ENCODE measurements around the gene HMX3.

The HMX3 gene

DNA sequence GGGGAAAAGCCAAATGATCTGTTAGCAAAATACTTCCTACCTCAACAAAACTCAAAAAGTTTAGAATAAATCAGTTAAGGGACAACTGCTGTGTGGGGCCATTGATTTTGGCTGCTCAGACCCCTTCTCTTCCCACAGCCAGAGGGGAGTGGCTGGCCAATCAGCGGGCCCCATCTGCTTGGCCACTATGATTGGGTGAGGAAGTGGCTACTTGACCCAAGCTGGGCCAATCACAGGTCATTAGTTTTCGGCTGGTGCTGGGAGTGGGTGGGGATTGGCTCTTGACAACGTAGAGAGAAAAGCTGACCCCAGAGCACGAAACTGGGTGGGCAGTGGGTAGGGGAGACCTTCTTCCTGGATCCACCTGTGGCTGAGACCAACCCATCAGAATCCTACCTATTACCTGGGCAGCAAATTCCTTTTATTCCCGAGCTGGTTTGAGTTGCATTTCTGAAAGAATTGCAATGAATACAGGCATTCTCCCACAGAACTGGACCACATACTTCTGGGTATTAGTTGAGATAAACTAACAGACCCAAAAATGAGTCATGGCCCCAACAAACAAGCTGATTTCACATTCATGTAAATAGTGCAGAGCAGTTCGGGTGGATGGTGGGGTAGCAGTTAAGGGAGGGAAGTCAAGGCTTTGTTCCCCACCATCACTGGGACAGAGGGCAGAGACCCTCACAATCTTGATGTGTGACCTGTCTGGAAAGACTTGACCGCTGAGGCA, 35.6 kb upstream of the HMX3 start:
- no peak for DNase-seq (ENCODE audit: low read depth, low spot score)
- no peaks in the 10 kb centered on the region for H3K36me3 ChIP-seq (ENCODE audit: insufficient read depth, low read length)
- no peak overlapping the region for H3K27ac ChIP-seq
- H3K4me3 ChIP-seq = no peak overlapping the region
- H3K9me3 ChIP-seq (ENCODE audit: low read depth, low read length) = no peaks in the 10 kb centered on the region
- TF ChIP-seq EZH2 (IDR thresholded peaks at IDR 0.05) = no peak
- no peak overlapping the region for H3K9ac ChIP-seq (ENCODE audit: insufficient read length)

DNA sequence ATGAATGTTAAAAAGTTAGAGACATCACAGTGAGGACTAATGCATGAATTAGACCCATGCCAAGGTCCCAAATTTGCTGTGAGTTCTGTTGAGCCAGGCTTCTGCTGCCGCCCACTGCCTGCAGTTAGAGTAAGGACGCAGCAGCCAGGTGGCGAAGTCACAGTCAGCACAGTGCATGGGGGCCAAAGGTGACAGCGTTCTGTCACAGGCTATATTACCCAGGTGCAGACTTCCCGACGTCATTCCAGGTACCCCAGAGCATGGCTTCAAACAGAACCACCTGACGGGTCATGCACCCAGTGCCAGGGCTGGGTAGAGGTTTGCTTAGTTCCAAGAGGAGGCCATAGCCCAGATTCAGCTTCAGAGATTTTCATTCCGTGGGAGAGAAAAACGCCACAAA, 33.9 kb upstream of the HMX3 start:
- no peak for TF ChIP-seq EZH2 (IDR thresholded peaks at IDR 0.05)
- TF ChIP-seq FOXP2 (optimal IDR thresholded peaks at IDR 0.05; ENCODE audit: control extremely low read depth, extremely low read length, insufficient read depth) = no peak
- no peak for TF ChIP-seq POLR2AphosphoS5 (IDR thresholded peaks at IDR 0.05; ENCODE audit: borderline replicate concordance, low read depth, low read length)
- Histone ChIP-seq H3K4me3 (no peak overlapping the region), H3K27ac (no peak overlapping the region), H3K9ac (ENCODE audit: insufficient read length) (no peak overlapping the region), H3K9me3 (ENCODE audit: low read depth, low read length) (no peaks in the 10 kb centered on the region), H3K36me3 (ENCODE audit: insufficient read depth, low read length) (no peaks in the 10 kb centered on the region)
- DNase-seq (ENCODE audit: low read depth, low spot score) = no peak

DNA sequence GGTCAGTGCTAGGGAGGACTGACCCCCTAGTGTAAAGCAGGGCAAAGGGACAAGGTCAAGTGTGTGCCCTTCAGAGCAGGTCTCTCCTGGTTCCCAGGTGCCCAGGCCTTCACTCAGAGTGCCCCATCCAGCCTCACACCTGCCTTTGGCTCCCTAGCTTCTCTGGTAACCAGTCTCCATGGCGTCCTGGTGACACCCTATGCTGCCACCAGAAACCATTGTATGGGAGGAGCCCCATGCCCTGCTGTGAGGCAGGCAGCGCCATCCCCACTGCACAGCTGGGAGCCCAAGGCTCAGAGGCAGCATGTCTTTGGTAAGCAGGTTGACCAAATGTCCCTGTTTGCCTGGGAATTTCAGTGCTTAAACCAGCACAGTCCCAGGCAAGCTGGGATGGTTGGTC, 33.1 kb upstream of the HMX3 start:
- Histone ChIP-seq H3K36me3 (ENCODE audit: insufficient read depth, low read length) (no peaks in the 10 kb centered on the region), H3K4me3 (no peak overlapping the region), H3K9ac (ENCODE audit: insufficient read length) (no peak overlapping the region), H3K9me3 (ENCODE audit: low read depth, low read length) (no peaks in the 10 kb centered on the region), H3K27ac (no peak overlapping the region)
- TF ChIP-seq FOXP2 (optimal IDR thresholded peaks at IDR 0.05; ENCODE audit: control extremely low read depth, extremely low read length, insufficient read depth) = no peak
- no peak for TF ChIP-seq EZH2 (IDR thresholded peaks at IDR 0.05)
- no peak for TF ChIP-seq POLR2AphosphoS5 (IDR thresholded peaks at IDR 0.05; ENCODE audit: borderline replicate concordance, low read depth, low read length)
- DNase-seq (ENCODE audit: low read depth, low spot score) = no peak

DNA sequence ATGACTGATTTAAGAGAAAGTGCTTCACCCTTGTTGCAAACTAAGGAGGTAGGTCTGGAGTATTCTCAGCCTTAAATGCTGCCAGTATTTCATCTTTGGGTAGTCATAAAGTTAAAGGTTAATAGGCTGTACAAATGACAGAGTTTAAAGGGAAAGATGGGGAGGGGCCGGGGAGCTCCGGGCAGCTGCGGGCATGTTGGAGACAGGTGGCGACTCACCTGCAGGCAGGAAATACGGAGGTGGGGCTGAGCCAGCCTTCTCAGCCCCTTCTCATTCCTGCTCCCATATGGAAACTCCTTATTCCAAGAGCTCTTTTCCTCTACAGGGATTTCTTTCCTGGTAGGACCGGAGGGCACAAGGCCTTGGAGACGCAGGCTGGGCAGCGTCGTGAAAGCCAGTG, 31.8 kb upstream of the HMX3 start:
- Histone ChIP-seq H3K27ac (no peak overlapping the region), H3K36me3 (ENCODE audit: insufficient read depth, low read length) (no peaks in the 10 kb centered on the region), H3K9me3 (ENCODE audit: low read depth, low read length) (no peaks in the 10 kb centered on the region), H3K9ac (ENCODE audit: insufficient read length) (no peak overlapping the region), H3K4me3 (no peak overlapping the region)
- DNase-seq (ENCODE audit: low read depth, low spot score) = no peak
- TF ChIP-seq FOXP2 (optimal IDR thresholded peaks at IDR 0.05; ENCODE audit: control extremely low read depth, extremely low read length, insufficient read depth) (no peak), POLR2AphosphoS5 (IDR thresholded peaks at IDR 0.05; ENCODE audit: borderline replicate concordance, low read depth, low read length) (no peak), EZH2 (IDR thresholded peaks at IDR 0.05) (no peak)

DNA sequence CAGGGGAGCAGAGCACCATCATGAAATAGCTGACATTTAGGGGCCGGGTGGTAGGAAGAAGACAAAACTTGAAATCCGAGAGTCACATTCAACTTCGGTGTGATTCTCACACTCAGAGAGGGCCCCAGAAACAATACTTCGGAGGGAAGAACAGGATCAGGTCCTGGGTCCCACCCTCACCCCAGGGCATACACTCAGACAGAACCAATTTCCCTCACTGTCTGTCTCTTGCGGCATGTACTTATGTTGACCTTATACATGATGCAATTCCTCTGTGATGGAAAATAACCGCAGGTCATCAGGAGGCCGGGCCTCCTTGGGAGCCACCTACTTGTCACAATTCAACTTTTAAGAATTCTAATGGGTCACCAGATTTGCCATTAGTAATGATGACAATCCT, 26.3 kb upstream of the HMX3 start:
- H3K4me3 ChIP-seq = no peak overlapping the region
- no peaks in the 10 kb centered on the region for H3K9me3 ChIP-seq (ENCODE audit: low read depth, low read length)
- TF ChIP-seq POLR2AphosphoS5 (IDR thresholded peaks at IDR 0.05; ENCODE audit: borderline replicate concordance, low read depth, low read length) (no peak), EZH2 (IDR thresholded peaks at IDR 0.05) (no peak), FOXP2 (optimal IDR thresholded peaks at IDR 0.05; ENCODE audit: control extremely low read depth, extremely low read length, insufficient read depth) (no peak)
- H3K36me3 ChIP-seq (ENCODE audit: insufficient read depth, low read length) = no peaks in the 10 kb centered on the region
- H3K9ac ChIP-seq (ENCODE audit: insufficient read length) = no peak overlapping the region
- no peak for DNase-seq (ENCODE audit: low read depth, low spot score)
- H3K27ac ChIP-seq = no peak overlapping the region

DNA sequence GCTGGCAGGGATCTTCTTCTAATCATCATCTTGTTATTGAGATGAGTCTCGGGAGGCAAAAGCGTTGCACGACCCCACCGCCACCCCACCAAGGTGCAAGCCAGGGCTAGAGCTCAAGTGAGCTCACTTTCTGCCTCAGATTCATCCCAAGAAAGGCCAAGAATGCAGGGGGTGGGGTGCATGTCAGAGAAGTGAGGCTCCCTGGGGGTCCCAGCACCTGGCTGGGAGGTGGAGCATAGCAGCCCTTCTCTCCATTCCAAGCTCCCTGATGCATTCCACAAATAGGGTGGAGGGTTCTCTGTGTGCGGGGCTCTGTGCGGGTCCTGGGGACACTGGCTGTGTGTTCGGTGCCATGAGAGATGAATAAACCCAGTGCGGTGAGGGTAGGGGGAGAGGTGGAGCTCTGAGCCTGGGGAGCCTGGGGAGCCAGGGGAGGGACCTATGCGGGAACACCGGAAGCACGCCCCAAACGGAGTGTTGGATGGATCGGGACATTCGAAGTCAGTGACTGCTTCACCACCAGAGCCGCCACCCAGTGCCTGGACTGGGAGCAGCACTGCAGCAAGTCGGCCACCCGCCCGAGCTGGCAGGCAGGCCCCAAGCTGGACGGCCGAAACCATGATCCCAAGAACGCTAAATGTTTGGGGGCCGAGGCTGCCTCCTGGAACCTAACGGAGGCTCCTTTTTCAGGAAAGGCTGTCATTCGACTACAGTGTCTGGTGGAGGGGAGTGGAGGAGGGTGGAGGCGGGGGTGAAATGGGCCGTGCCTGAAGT, 17.9 kb upstream of the HMX3 start:
- Histone ChIP-seq H3K27ac (no peak overlapping the region), H3K9me3 (ENCODE audit: low read depth, low read length) (no peaks in the 10 kb centered on the region), H3K4me3 (no peak overlapping the region), H3K36me3 (ENCODE audit: insufficient read depth, low read length) (no peaks in the 10 kb centered on the region), H3K9ac (ENCODE audit: insufficient read length) (no peak overlapping the region)
- TF ChIP-seq FOXP2 (optimal IDR thresholded peaks at IDR 0.05; ENCODE audit: control extremely low read depth, extremely low read length, insufficient read depth) = no peak
- TF ChIP-seq EZH2 (IDR thresholded peaks at IDR 0.05) = no peak
- no peak for TF ChIP-seq POLR2AphosphoS5 (IDR thresholded peaks at IDR 0.05; ENCODE audit: borderline replicate concordance, low read depth, low read length)
- no peak for DNase-seq (ENCODE audit: low read depth, low spot score)

DNA sequence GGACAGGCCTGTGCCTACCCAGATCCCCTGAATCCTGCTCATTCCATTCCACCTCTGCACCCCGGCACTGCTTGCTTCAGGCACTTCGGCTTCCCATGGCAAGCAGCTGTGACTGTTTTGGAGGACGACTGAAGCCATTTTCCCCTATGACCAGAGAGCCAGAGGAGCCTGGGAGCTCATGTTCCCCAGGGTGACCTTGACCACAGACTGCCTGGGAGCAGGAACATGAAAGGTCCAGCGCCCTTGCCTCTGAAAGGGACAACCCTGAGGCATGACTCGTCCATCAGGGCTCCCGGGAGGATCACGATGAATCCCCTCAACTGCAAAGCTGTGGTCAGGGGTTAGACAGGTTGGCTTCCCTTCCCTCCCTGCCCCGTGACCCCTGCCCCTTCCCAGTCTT, 16.7 kb upstream of the HMX3 start:
- TF ChIP-seq EZH2 (IDR thresholded peaks at IDR 0.05) (no peak), POLR2AphosphoS5 (IDR thresholded peaks at IDR 0.05; ENCODE audit: borderline replicate concordance, low read depth, low read length) (no peak), FOXP2 (optimal IDR thresholded peaks at IDR 0.05; ENCODE audit: control extremely low read depth, extremely low read length, insufficient read depth) (no peak)
- Histone ChIP-seq H3K27ac (no peak overlapping the region), H3K9ac (ENCODE audit: insufficient read length) (no peak overlapping the region), H3K9me3 (ENCODE audit: low read depth, low read length) (no peaks in the 10 kb centered on the region), H3K36me3 (ENCODE audit: insufficient read depth, low read length) (no peaks in the 10 kb centered on the region), H3K4me3 (no peak overlapping the region)
- no peak for DNase-seq (ENCODE audit: low read depth, low spot score)

DNA sequence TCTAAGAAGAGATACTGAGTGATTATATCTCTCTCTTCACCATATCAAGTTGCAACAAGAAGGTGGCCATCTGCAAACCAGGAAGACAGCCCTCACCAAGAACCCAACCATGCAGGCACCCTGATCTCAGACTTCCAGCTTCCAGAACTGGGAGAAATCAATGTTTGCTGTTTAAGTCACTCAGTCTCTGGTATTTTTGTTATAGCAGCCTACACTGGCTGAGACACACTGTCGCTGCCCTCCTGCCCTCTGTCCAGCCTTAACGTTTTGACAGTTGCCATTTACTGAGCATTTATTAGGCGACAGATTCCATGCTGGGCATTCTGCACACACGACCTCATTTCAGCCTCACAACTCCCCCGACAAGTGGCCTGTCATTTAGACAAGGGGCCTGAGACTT, 9.5 kb upstream of the HMX3 start:
- TF ChIP-seq FOXP2 (optimal IDR thresholded peaks at IDR 0.05; ENCODE audit: control extremely low read depth, extremely low read length, insufficient read depth) (no peak), EZH2 (IDR thresholded peaks at IDR 0.05) (no peak), POLR2AphosphoS5 (IDR thresholded peaks at IDR 0.05; ENCODE audit: borderline replicate concordance, low read depth, low read length) (no peak)
- Histone ChIP-seq H3K9me3 (ENCODE audit: low read depth, low read length) (no peaks in the 10 kb centered on the region), H3K4me3 (no peak overlapping the region), H3K36me3 (ENCODE audit: insufficient read depth, low read length) (no peaks in the 10 kb centered on the region), H3K27ac (no peak overlapping the region), H3K9ac (ENCODE audit: insufficient read length) (no peak overlapping the region)
- DNase-seq (ENCODE audit: low read depth, low spot score) = no peak
